Ascending aorta (tissue), 2 donors: ENCODE measurements around the gene MVB12A. TPM values are rescaled to one million over a fixed set of nuclear protein-coding genes. Genes with fewer than 3 reads are reported as not detected.

Experiments used
- DNase-seq, 2 donors: peaks; one replicate each; pipeline ENCODE4 v3.0.0-alpha.2; 2019; ENCODE audit warnings: low spot score in 2 of 2
- H3K27ac ChIP-seq, 2 donors: fragments of 200-600 bp; sonication (generic); one replicate each; pipeline ENCODE4 v1.5.1; 2016 to 2017; ENCODE audit warnings: mild to moderate bottlenecking in 1 of 2
- H3K27me3 ChIP-seq: fragments of 200-600 bp; sonication (generic); one replicate; pipeline ENCODE4 v1.5.1; 2017
- H3K36me3 ChIP-seq, 2 donors: fragments of 200-600 bp; sonication (generic); one replicate each; pipeline ENCODE4 v1.5.1; 2016
- H3K4me1 ChIP-seq, 2 donors: fragments of 200-600 bp; sonication (generic); one replicate each; pipeline ENCODE4 v1.5.1; 2016 to 2017; ENCODE audit warnings: mild to moderate bottlenecking in 1 of 2
- H3K4me3 ChIP-seq, 2 donors: fragments of 200-600 bp; sonication (generic); one replicate each; pipeline ENCODE4 v1.5.1; 2016 to 2017; ENCODE audit warnings: mild to moderate bottlenecking in 1 of 2
- H3K9me3 ChIP-seq, 2 donors: fragments of 200-600 bp; sonication (generic); one replicate each; pipeline ENCODE4 v1.5.1; 2016
- intact Hi-C: fragments of 100-400 bp; cut with DNase I; formaldehyde crosslinking; loops from one replicate; pipeline ENCODE4 v1.15.1; 2023
- total RNA-seq: library from RNA; depleted of rRNA; stranded (reverse); fragments of >200 nt; gene quantifications from one replicate; pipeline ENCODE4 v1.1.0, GENCODE V29; 2016
- TF ChIP-seq, protein P1 (sequence below), 3 experiments: fragments of 200-600 bp in 2 of 3; fragments of 450-650 bp in 1 of 3; sonication (generic) in 2 of 3; IDR thresholded peaks; one replicate each; pipeline ENCODE4 v1.5.1; 2016 to 2019; ENCODE audit warnings: antibody characterized with exemption in 3 of 3, mild to moderate bottlenecking in 1 of 3, moderate library complexity in 1 of 3

Gene MVB12A
- total RNA-seq, 1 donor from 2014 or later: 49.6 TPM

- TF ChIP-seq, protein P1, sequence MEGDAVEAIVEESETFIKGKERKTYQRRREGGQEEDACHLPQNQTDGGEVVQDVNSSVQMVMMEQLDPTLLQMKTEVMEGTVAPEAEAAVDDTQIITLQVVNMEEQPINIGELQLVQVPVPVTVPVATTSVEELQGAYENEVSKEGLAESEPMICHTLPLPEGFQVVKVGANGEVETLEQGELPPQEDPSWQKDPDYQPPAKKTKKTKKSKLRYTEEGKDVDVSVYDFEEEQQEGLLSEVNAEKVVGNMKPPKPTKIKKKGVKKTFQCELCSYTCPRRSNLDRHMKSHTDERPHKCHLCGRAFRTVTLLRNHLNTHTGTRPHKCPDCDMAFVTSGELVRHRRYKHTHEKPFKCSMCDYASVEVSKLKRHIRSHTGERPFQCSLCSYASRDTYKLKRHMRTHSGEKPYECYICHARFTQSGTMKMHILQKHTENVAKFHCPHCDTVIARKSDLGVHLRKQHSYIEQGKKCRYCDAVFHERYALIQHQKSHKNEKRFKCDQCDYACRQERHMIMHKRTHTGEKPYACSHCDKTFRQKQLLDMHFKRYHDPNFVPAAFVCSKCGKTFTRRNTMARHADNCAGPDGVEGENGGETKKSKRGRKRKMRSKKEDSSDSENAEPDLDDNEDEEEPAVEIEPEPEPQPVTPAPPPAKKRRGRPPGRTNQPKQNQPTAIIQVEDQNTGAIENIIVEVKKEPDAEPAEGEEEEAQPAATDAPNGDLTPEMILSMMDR (IDR thresholded peaks at IDR 0.05): no peak
- Histone ChIP-seq H3K27me3 (no peaks in the 10 kb centered on the region), H3K36me3 (no peaks in the 10 kb centered on the region), H3K27ac (peak overlapping the region in 1 of 2 donors; percentile 91), H3K9me3 (no peaks in the 10 kb centered on the region), H3K4me1 (peaks cover 13 to 15% of the 10 kb centered on the region in 2 donors), H3K4me3 (no peak overlapping the region)
- DNase-seq: no peak
- intact Hi-C loops: loop anchor here (2.0 to 10.0 kb wide), 6 partner anchors 77 to 203 kb away; partner anchors contain the start of genes BABAM1, COLGALT1, GTPBP3 and USHBP1
Observed at GRCh38 chr19:17467471-17468301, 47.8 kb downstream of the MVB12A start.

- no peaks in the 10 kb centered on the region for H3K36me3 ChIP-seq
- intact Hi-C loops: loop anchor here (1.0 to 10.0 kb wide), 7 partner anchors 43 to 204 kb away; partner anchors contain the start of genes BABAM1, COLGALT1, GTPBP3 and PGLS
- H3K27ac ChIP-seq: peak overlapping the region; percentile 80 to 91
- peak overlapping the region; percentile 87 to 89 for H3K4me3 ChIP-seq
- no peaks in the 10 kb centered on the region for H3K9me3 ChIP-seq
- TF ChIP-seq, protein P1 (IDR thresholded peaks at IDR 0.05): no peak
- peak in 1 of 2 donors; percentile 72 for DNase-seq
- peaks cover 13 to 15% of the 10 kb centered on the region in 2 donors for H3K4me1 ChIP-seq
- no peaks in the 10 kb centered on the region for H3K27me3 ChIP-seq
Observed at GRCh38 chr19:17468302-17469091, 48.6 kb downstream of the MVB12A start.

GRCh38 chr19:17469092-17469480 is 49.2 kb downstream of the MVB12A start:
- no peaks in the 10 kb centered on the region for H3K36me3 ChIP-seq
- intact Hi-C loops: loop anchor here (1.0 to 10.0 kb wide), 7 partner anchors 42 to 204 kb away; partner anchors contain the start of genes BABAM1, COLGALT1, GTPBP3 and PGLS
- peaks cover 13 to 15% of the 10 kb centered on the region in 2 donors for H3K4me1 ChIP-seq
- DNase-seq: no peak
- no peaks in the 10 kb centered on the region for H3K27me3 ChIP-seq
- H3K27ac ChIP-seq: peak overlapping the region; percentile 80 to 91
- H3K4me3 ChIP-seq: peak overlapping the region; percentile 87 to 89
- TF ChIP-seq, protein P1 (IDR thresholded peaks at IDR 0.05): no peak
- H3K9me3 ChIP-seq: no peaks in the 10 kb centered on the region

- Histone ChIP-seq H3K27ac (peak overlapping the region; percentile 80 to 91), H3K4me1 (peaks cover 13 to 15% of the 10 kb centered on the region in 2 donors), H3K27me3 (no peaks in the 10 kb centered on the region), H3K9me3 (no peaks in the 10 kb centered on the region), H3K36me3 (no peaks in the 10 kb centered on the region), H3K4me3 (peak overlapping the region; percentile 87 to 89)
- DNase-seq: peak; percentile 89 to 98
- intact Hi-C loops: loop anchor here (1.0 to 10.0 kb wide), 9 partner anchors 42 to 392 kb away; partner anchors contain the start of genes BABAM1, COLGALT1, GTPBP3 and HAUS8
- TF ChIP-seq, protein P1 (IDR thresholded peaks at IDR 0.05): no peak
Observed at GRCh38 chr19:17469481-17470067, 49.7 kb downstream of the MVB12A start.
